Right lobe of liver (tissue), 6 donors: Measurements from ENCODE around the gene CHRNB2. TPM values are rescaled to one million over a fixed set of nuclear protein-coding genes. Genes with fewer than 3 reads are reported as not detected.
A peak's percentile ranks its signal among the peaks of the same experiment; 100 is the strongest.

ENCODE experiments used
- ATAC-seq, 4 donors: fragments of 200-7000 bp; cut with Tn5 transposase; one replicate each; pipeline ENCODE4 v1.9.1; 2020; ENCODE audit warnings: mild to moderate bottlenecking in 4 of 4, moderate library complexity in 4 of 4
- DNase-seq, 3 donors: peaks; one replicate each; pipeline ENCODE4 v3.0.0-alpha.2; 2020
- H3K27ac ChIP-seq, 3 donors: fragments of 200-600 bp; one replicate each; pipeline ENCODE4 v1.8.0; 2022
- H3K27me3 ChIP-seq, 2 donors: fragments of 200-600 bp; one replicate each; pipeline ENCODE4 v1.8.0; 2022
- H3K36me3 ChIP-seq, 4 donors: fragments of 200-600 bp; sonication (generic) in 1 of 4; one replicate each; pipeline versions ENCODE4 v1.5.1 to v1.8.0; 2017 to 2022; ENCODE audit warnings: control low read depth in 1 of 4
- H3K4me1 ChIP-seq, 4 donors: fragments of 200-600 bp; sonication (generic) in 1 of 4; one replicate each; pipeline versions ENCODE4 v1.5.1 to v1.8.0; 2017 to 2022; ENCODE audit warnings: control low read depth in 1 of 4
- H3K4me3 ChIP-seq, 3 donors: fragments of 200-600 bp; one replicate each; pipeline ENCODE4 v1.8.0; 2022
- H3K9me3 ChIP-seq, 4 donors: fragments of 200-600 bp; sonication (generic) in 1 of 4; one replicate each; pipeline versions ENCODE4 v1.5.1 to v1.8.0; 2017 to 2022; ENCODE audit warnings: control low read depth in 1 of 4
- POLR2A ChIP-seq: fragments of 450-650 bp; IDR thresholded peaks from one replicate; pipeline ENCODE4 v1.6.1; 2017; ENCODE audit warnings: antibody characterized with exemption, mild to moderate bottlenecking
- WGBS: methylation state at CpG from one replicate; pipeline ENCODE4 v1.1.6; 2018; ENCODE audit warnings: low coverage, low lambda C conversion rate; ENCODE audit not compliant: insufficient coverage; ENCODE audit errors: missing lambda C conversion rate; 5-methylcytosine and 5-hydroxymethylcytosine counted together
- intact Hi-C, 2 donors: fragments of 100-400 bp; cut with DNase I; formaldehyde crosslinking; loops; one replicate each; pipeline versions ENCODE4 v1.11.2 to v1.14.1; 2022
- total RNA-seq, 6 experiments: library from RNA; depleted of rRNA in 2 of 6; stranded (reverse); fragments of >200 nt in 2 of 6; fragmentation: NEBNext Ultra II Directional in 3 of 6; extraction: Animal tissue kit (Norgen Biotek cat#: 25700) in 3 of 6; gene quantifications; one replicate each; pipeline versions ENCODE4 v1.1.0 to v1.2.4, GENCODE V29; 2016 to 2023
- TF ChIP-seq, protein P1 (sequence below), 4 donors: fragments of 200-600 bp in 3 of 4; fragments of 450-650 bp in 1 of 4; IDR thresholded peaks; one replicate each; pipeline versions ENCODE4 v1.5.1 to v1.8.0; 2016 to 2022; ENCODE audit warnings: antibody characterized with exemption in 4 of 4, mild to moderate bottlenecking in 2 of 4
- donor health status: DM: no; HTN: yes; CAD: no.
- donor health status: DM: no; HTN: no; CAD: no.
- donor health status: DM: no; HTN: no; CAD: no.
- donor health status: DM: no; HTN: yes; CAD: no.
- donor health status: DM: no; HTN: yes; CAD: no.

The CHRNB2 gene
- total RNA-seq, 6 experiments from 2014 or later: 0.07 TPM; not detected in 5

DNA sequence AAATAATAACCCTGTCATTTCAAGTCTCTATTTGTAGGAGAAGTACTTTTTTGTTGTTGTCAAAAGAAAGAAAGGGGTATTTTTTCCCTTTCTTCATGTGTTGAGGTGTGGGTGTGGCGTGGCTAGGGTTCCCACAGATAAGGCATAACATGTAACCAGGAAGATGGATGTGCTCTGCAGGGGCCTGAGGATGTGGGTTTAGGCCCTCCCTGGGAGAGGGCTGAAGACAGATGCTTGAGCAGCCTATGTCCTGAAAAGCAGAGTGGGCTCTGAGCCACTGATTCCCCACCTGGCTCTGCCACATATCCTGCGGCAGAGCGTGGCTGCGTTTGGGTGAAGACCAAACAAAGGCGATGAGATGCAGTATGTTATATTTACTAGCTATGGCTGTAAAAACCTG, 54.3 kb downstream of the CHRNB2 start:
- H3K4me3 ChIP-seq: no peak overlapping the region
- intact Hi-C loops: no loop called here
- TF ChIP-seq, protein P1, sequence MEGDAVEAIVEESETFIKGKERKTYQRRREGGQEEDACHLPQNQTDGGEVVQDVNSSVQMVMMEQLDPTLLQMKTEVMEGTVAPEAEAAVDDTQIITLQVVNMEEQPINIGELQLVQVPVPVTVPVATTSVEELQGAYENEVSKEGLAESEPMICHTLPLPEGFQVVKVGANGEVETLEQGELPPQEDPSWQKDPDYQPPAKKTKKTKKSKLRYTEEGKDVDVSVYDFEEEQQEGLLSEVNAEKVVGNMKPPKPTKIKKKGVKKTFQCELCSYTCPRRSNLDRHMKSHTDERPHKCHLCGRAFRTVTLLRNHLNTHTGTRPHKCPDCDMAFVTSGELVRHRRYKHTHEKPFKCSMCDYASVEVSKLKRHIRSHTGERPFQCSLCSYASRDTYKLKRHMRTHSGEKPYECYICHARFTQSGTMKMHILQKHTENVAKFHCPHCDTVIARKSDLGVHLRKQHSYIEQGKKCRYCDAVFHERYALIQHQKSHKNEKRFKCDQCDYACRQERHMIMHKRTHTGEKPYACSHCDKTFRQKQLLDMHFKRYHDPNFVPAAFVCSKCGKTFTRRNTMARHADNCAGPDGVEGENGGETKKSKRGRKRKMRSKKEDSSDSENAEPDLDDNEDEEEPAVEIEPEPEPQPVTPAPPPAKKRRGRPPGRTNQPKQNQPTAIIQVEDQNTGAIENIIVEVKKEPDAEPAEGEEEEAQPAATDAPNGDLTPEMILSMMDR (IDR thresholded peaks at IDR 0.05): no peak
- TF ChIP-seq POLR2A: no peak
- peaks cover 0 to 8% (median 0%) of the 10 kb centered on the region in 4 donors for H3K36me3 ChIP-seq
- WGBS: 100% methylated on average over 1 of the region's 5 CpGs
- DNase-seq (no peak), ATAC-seq (no peak)
- no peaks in the 10 kb centered on the region for H3K9me3 ChIP-seq
- H3K27me3 ChIP-seq: no peaks in the 10 kb centered on the region
- H3K27ac ChIP-seq: no peak overlapping the region
- peaks cover 0 to 15% (median 4%) of the 10 kb centered on the region in 4 donors for H3K4me1 ChIP-seq

DNA sequence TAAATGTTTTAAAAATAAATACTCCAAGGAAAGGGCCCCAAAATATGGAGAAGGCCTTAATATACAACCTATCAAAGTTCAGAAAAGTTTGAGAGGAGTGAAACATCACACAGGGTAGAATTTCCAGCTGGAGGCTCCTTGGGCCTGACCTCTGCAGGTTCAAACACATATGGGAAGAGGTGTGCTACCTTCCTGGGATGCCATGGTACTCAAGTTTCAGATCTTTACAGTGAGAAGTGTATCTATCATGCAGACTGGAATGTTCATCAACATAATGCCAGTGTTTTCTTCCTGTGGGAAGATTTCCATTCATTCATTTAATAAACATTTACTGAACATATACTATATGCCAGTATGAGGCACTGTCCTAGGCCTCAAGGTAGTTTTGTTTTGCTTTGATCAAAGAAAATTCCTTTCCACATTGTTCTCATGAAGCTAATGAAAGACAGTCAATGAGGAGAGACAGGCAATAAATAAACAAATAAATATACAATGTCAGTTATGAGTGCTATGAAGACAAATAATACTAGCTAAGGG, 55.0 kb downstream of the CHRNB2 start:
- no peak for ATAC-seq
- Histone ChIP-seq H3K27ac (no peak overlapping the region), H3K4me3 (no peak overlapping the region), H3K27me3 (no peaks in the 10 kb centered on the region), H3K4me1 (peaks cover 0 to 10% (median 4%) of the 10 kb centered on the region in 4 donors), H3K36me3 (peaks cover 0 to 8% (median 0%) of the 10 kb centered on the region in 4 donors), H3K9me3 (no peaks in the 10 kb centered on the region)
- DNase-seq: no peak
- TF ChIP-seq POLR2A: no peak
- TF ChIP-seq, protein P1 (IDR thresholded peaks at IDR 0.05): no peak
- intact Hi-C loops: no loop called here

DNA sequence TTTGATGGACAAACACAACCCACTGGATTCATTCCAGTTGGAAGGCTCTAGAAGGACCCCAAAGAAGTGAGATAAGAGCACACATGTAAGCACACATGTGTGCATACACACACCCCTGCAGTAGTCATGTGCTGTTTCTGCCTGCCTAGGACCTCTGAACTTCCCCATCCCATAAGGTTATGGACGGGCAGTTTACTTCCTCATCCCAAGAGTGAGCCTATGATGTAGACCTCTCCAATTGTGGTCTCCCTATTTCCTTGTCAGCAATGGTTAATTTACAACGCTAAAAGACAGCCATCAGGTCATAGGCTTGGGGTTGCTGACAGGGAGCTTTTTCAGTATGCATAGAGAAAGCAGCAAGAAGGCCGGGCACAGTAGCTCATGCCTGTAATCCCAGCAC, 55.8 kb downstream of the CHRNB2 start:
- TF ChIP-seq POLR2A: no peak
- TF ChIP-seq, protein P1 (IDR thresholded peaks at IDR 0.05): no peak
- no peak overlapping the region for H3K4me3 ChIP-seq
- no peaks in the 10 kb centered on the region for H3K27me3 ChIP-seq
- H3K27ac ChIP-seq: no peak overlapping the region
- WGBS: 64% methylated on average over 2 of the region's 3 CpGs
- H3K9me3 ChIP-seq: no peaks in the 10 kb centered on the region
- intact Hi-C loops: no loop called here
- ATAC-seq (peak; percentile 33 to 43 (median 38)), DNase-seq (no peak)
- H3K36me3 ChIP-seq: peaks cover 0 to 8% (median 0%) of the 10 kb centered on the region in 4 donors
- H3K4me1 ChIP-seq: peaks cover 0 to 10% (median 4%) of the 10 kb centered on the region in 4 donors

DNA sequence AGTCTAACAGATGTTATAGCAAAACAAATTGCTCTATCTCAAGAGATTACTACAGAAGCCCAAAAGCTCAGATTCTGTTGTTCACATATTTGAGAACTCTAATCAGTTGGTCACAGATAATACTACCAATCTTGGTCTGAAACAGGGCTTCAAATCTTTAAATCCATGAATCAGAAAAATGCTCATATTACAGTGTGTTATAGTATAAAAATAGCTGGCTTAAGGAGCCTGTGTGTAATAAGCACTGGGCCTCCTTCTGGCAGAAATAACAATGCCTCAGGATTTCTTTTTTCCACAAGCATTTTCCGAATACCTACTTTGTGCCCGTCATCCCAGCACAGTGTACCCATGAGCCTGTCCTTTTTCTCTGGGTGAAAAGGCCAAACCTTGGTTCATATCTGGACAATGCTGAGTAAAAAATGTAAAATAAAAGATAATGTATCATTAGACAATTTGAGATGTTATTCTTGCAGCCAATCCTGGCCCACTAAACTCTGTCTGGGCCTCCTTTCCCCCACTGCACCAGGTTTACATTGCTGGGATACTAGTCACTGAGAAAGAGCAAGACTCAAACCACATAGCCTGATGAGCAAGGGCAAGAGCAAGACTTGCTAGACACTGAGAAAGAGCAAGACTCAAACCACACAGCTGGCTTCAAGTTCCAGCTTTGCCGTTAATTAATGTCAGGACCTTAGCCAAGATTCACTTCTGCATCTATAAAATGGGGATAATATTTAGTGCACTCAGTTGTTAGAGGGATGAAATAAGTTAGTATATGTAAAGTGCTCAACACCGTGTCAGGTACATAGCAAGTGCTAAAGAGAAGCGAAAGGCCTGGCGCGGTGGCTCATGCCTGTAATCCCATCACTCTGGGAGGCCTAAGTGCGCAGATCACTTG, 57.4 kb downstream of the CHRNB2 start:
- ATAC-seq: no peak
- TF ChIP-seq, protein P1 (IDR thresholded peaks at IDR 0.05): no peak
- TF ChIP-seq POLR2A: no peak
- 90% methylated on average over 8 of the region's 8 CpGs for WGBS

More for the DNA sequence above, 57.4 kb downstream of the CHRNB2 start:
- no peak for DNase-seq
- Histone ChIP-seq H3K4me3 (no peak overlapping the region), H3K36me3 (peaks cover 0 to 8% (median 0%) of the 10 kb centered on the region in 4 donors), H3K9me3 (peaks cover 0 to 3% (median 0%) of the 10 kb centered on the region in 4 donors), H3K27me3 (no peaks in the 10 kb centered on the region), H3K27ac (no peak overlapping the region), H3K4me1 (peaks cover 0 to 10% (median 4%) of the 10 kb centered on the region in 4 donors)
- intact Hi-C loops: no loop called here
